Small intestine (tissue), 7 donors: ENCODE data around the gene ARPC1A. TPM values are rescaled to one million over a fixed set of nuclear protein-coding genes. Genes with fewer than 3 reads are reported as not detected.

Experiments used
- DNase-seq, 2 donors: peaks; one replicate each; pipeline versions ENCODE4 v3.0.0 to v3.0.0-alpha.2; 2013
- FAIRE-seq: peaks from 2 replicates; lab custom pipeline; 2012; peaks lifted over from hg19 to GRCh38; lab: Jason Lieb, UNC
- H3K27ac ChIP-seq, 3 donors: one replicate each; pipeline ENCODE4 v1.5.1; 2013; ENCODE audit warnings: low read length in 2 of 3, mild to moderate bottlenecking in 2 of 3, control low read depth in 1 of 3, inconsistent platforms in 1 of 3, low read depth in 1 of 3, moderate library complexity in 1 of 3
- H3K27me3 ChIP-seq, 3 donors: one replicate each; pipeline ENCODE4 v1.6.1; 2013; ENCODE audit warnings: low read length in 3 of 3, inconsistent platforms in 1 of 3; ENCODE audit not compliant: control insufficient read depth in 3 of 3, insufficient read depth in 3 of 3
- H3K36me3 ChIP-seq, 3 donors: one replicate each; pipeline ENCODE4 v1.6.1; 2013; ENCODE audit warnings: low read length in 3 of 3, inconsistent platforms in 1 of 3, low read depth in 1 of 3, mild to moderate bottlenecking in 1 of 3, moderate library complexity in 1 of 3; ENCODE audit not compliant: control insufficient read depth in 3 of 3, insufficient read depth in 2 of 3
- H3K4me1 ChIP-seq, 3 donors: one replicate each; pipeline ENCODE4 v1.6.1; 2013; ENCODE audit warnings: low read length in 2 of 3, inconsistent platforms in 1 of 3, low read depth in 1 of 3, mild to moderate bottlenecking in 1 of 3, moderate library complexity in 1 of 3; ENCODE audit not compliant: control insufficient read depth in 3 of 3, insufficient read depth in 2 of 3
- H3K4me3 ChIP-seq, 3 donors: one replicate each; pipeline ENCODE4 v1.5.1; 2013; ENCODE audit warnings: low read length in 3 of 3, control low read depth in 1 of 3, inconsistent platforms in 1 of 3, low read depth in 1 of 3, mild to moderate bottlenecking in 1 of 3, moderate library complexity in 1 of 3
- H3K9me3 ChIP-seq, 2 donors: one replicate each; pipeline ENCODE4 v1.6.1; 2013; ENCODE audit warnings: low read depth in 1 of 2, low read length in 1 of 2; ENCODE audit not compliant: control insufficient read depth in 2 of 2, insufficient read depth in 1 of 2
- WGBS, 3 donors: extraction: QIAGEN DNeasy Blood & Tissue Kit; methylation state at CpG; one replicate each; pipeline ENCODE4 v1.1.7; 2013; 5-methylcytosine and 5-hydroxymethylcytosine counted together
- polyA plus RNA-seq, 4 donors: library from polyadenylated mRNA; stranded (reverse) in 3 of 4; unstranded in 1 of 4; fragments of 200-250 nt in 3 of 4; fragments of 120-200 nt in 1 of 4; gene quantifications; one replicate each; pipeline versions ENCODE4 v1.2.1 to v1.2.3, GENCODE V29; 2013
- donor health status: healthy with polysubstance abuse.
- donor health status: control.
- donor health status: control.
- donor health status: Bipolar disorder and iron deficiency.
- donor health status: healthy.

ARPC1A gene
- polyA plus RNA-seq, 4 donors: 194 to 407 (median 263) TPM

DNA sequence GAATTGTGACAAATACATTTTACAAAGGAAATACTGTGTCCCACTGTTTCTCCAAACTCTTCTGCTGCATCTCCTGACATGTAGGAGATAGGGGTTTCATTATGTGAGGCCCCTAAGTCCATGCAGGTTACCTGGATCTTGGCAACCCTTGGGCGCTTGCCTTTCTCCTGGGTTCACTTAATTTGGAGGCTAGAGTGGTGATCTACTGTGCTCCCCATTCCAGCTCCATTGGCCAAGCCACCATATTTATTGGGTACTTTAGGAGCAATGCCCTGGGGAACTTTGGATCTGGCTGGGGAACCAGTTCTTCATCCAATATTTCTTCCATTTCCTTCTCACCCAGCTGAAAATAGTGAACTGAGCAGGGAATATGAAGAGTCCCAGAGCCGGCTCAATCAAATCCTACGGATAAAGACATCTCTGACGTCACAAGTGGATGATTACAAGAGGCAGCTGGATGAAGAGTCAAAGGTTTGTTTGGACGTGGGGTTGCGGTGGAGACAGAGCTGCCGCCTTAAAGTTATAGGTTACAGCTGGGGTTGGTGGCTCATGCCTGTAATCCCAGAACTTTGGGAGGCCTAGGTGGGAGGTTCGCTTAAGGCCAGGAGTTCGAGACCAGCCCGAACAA, 34.6 kb upstream of the ARPC1A start:
- H3K27me3 ChIP-seq: no peaks in the 10 kb centered on the region
- H3K36me3 ChIP-seq: no peaks in the 10 kb centered on the region
- H3K4me3 ChIP-seq: no peak overlapping the region
- WGBS, 3 donors: 46 to 62% (median 57%) methylated on average over 10 of the region's 10 CpGs
- FAIRE-seq: no peak
- no peak overlapping the region for H3K27ac ChIP-seq
- H3K9me3 ChIP-seq: no peaks in the 10 kb centered on the region
- DNase-seq: peak; percentile 49 to 65
- H3K4me1 ChIP-seq: no peaks in the 10 kb centered on the region

DNA sequence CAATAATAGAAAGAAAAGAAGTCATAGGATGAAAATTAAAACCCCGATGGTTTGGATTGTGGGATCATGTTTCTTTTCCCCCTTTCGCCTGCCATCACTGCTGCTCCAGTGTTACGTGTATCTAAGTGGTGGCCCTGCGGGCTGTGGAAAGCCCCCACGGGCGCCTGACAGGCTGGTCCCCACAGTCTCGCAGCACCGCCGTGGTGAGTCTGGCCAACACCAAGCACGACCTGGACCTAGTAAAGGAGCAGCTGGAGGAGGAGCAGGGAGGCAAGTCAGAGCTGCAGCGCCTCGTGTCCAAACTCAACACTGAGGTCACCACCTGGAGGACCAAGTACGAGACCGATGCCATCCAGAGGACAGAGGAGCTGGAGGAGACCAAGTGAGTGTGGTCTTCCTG, 33.6 kb upstream of the ARPC1A start:
- WGBS, 3 donors: 93 to 96% (median 95%) methylated on average over 14 of the region's 14 CpGs
- Histone ChIP-seq H3K4me3 (no peak overlapping the region), H3K9me3 (no peaks in the 10 kb centered on the region), H3K36me3 (no peaks in the 10 kb centered on the region), H3K27ac (no peak overlapping the region), H3K27me3 (no peaks in the 10 kb centered on the region), H3K4me1 (no peaks in the 10 kb centered on the region)
- no peak for FAIRE-seq
- DNase-seq: no peak

GRCh38 chr7:99293167-99293566, 32.5 kb upstream of the ARPC1A start:
- WGBS, 3 donors: 95 to 100% (median 97%) methylated on average over 1 of the region's 1 CpG
- H3K27me3 ChIP-seq: no peaks in the 10 kb centered on the region
- no peak for FAIRE-seq
- no peak overlapping the region for H3K27ac ChIP-seq
- H3K9me3 ChIP-seq: no peaks in the 10 kb centered on the region
- H3K4me1 ChIP-seq: no peaks in the 10 kb centered on the region
- no peak for DNase-seq
- H3K36me3 ChIP-seq: no peaks in the 10 kb centered on the region
- H3K4me3 ChIP-seq: no peak overlapping the region

- Histone ChIP-seq H3K4me1 (no peaks in the 10 kb centered on the region), H3K27me3 (no peaks in the 10 kb centered on the region), H3K36me3 (no peaks in the 10 kb centered on the region), H3K4me3 (no peak overlapping the region), H3K27ac (no peak overlapping the region), H3K9me3 (no peaks in the 10 kb centered on the region)
- WGBS, 3 donors: 76 to 80% (median 77%) methylated on average over 4 of the region's 4 CpGs
- FAIRE-seq (no peak), DNase-seq (no peak)
Measured at GRCh38 chr7:99293650-99294049, 32.0 kb upstream of the ARPC1A start.

DNA sequence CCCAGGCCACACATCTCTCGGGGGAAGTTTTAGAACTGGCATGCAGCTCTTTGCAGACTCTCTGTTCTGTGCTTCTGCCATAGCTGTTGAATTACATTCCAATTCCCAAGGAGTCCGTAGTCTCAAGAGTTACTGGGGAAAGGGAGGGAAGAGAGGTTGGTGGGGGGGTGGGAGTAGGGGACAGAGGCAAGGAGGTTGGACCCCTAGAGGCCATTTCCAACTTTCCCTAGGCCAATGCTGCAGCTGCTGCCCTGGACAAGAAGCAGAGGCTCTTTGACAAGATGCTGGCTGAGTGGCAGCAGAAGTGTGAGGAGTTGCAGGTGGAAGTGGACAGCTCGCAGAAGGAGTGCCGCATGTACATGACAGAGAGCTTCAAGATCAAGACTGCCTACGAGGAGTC, 29.2 kb upstream of the ARPC1A start:
- Histone ChIP-seq H3K4me1 (no peaks in the 10 kb centered on the region), H3K9me3 (no peaks in the 10 kb centered on the region), H3K27ac (no peak overlapping the region), H3K36me3 (no peaks in the 10 kb centered on the region), H3K4me3 (no peak overlapping the region), H3K27me3 (no peaks in the 10 kb centered on the region)
- WGBS, 3 donors: 80 to 90% (median 87%) methylated on average over 5 of the region's 5 CpGs
- DNase-seq (no peak), FAIRE-seq (no peak)

DNA sequence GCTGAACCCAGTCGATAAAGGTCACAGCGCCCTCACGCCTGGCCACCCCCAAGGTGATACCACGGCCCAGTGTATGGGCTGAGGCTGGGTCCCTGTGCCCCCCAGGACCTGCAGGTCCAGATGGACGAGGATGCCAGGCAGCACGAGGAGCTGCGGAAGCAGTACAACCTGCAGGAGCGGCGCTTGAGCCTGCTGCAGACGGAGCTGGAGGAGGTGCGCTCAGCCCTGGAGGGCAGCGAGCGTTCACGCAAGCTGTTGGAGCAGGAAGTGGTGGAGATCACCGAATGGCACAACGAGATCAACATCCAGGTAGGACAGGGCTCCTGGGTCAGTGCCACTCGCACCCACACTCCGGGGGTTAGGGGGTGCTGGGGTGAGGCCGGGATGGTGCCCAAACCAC, 24.2 kb upstream of the ARPC1A start:
- no peak for DNase-seq
- H3K4me1 ChIP-seq: no peaks in the 10 kb centered on the region
- H3K27ac ChIP-seq: no peak overlapping the region
- H3K27me3 ChIP-seq: no peaks in the 10 kb centered on the region
- FAIRE-seq: no peak
- WGBS, 3 donors: 85 to 86% (median 86%) methylated on average over 16 to 19 of the region's 19 CpGs
- no peaks in the 10 kb centered on the region for H3K9me3 ChIP-seq
- H3K36me3 ChIP-seq: no peaks in the 10 kb centered on the region
- no peak overlapping the region for H3K4me3 ChIP-seq

- FAIRE-seq: no peak
- Histone ChIP-seq H3K27ac (no peak overlapping the region), H3K36me3 (no peaks in the 10 kb centered on the region), H3K4me3 (no peak overlapping the region), H3K27me3 (no peaks in the 10 kb centered on the region), H3K9me3 (peaks cover 0 to 14% of the 10 kb centered on the region in 2 donors), H3K4me1 (no peaks in the 10 kb centered on the region)
- 81 to 88% (median 86%) methylated on average over 16 of the region's 16 CpGs for WGBS, 3 donors
- no peak for DNase-seq
Measured at GRCh38 chr7:99305473-99306260, 20.0 kb upstream of the ARPC1A start.

GRCh38 chr7:99308461-99309074, 17.1 kb upstream of the ARPC1A start:
- H3K9me3 ChIP-seq: peaks cover 0 to 14% of the 10 kb centered on the region in 2 donors
- no peaks in the 10 kb centered on the region for H3K36me3 ChIP-seq
- H3K27me3 ChIP-seq: no peaks in the 10 kb centered on the region
- WGBS, 3 donors: 90 to 93% (median 91%) methylated on average over 7 of the region's 7 CpGs
- FAIRE-seq (no peak), DNase-seq (no peak)
- peaks cover 0 to 4% (median 0%) of the 10 kb centered on the region in 3 donors for H3K4me1 ChIP-seq
- no peak overlapping the region for H3K27ac ChIP-seq
- no peak overlapping the region for H3K4me3 ChIP-seq
